ENCODE data around the gene DMD. TPM values are rescaled to one million over a fixed set of nuclear protein-coding genes. Genes with fewer than 3 reads are reported as not detected.

DMD gene
- total and polyA plus RNA-seq, 2 of the 13 experiments (the other 11 are each of a cell fraction or from before 2014, with no cell fraction given) = 17.6 to 25.9 TPM

DNA sequence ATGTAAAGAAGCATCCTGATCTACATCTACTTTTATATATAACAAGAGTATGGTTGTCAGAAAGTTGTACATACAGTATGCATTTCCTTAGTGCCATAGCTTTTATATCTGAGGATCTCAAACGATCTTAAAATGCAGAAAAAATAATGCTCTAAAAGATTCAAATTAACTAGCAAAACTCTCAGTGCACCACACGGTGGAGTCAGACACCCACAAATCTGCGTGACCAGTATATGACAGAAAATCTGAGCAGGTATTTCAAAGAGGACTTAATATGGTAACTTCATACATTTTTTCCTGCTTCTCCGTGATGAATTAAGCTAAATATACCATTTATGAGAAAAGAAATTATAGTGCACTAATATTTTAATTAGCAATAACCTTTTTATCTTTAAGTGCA, 803.0 kb downstream of the DMD start:
- no TSS peak for BruUV-seq (replicated peaks)
- ATAC-seq (no peak), FAIRE-seq (no peak), DNase-seq (ENCODE audit: low spot score) (no peak)
- Histone ChIP-seq H3K27ac (ENCODE audit: extremely low read length, insufficient read depth, low read length) (no peak overlapping the region), H3K79me2 (ENCODE audit: insufficient read depth, low read length) (no peaks in the 10 kb centered on the region), H2AFZ (ENCODE audit: low read length) (no peak overlapping the region), H3K4me3 (replicated peaks in 1 of 3; ENCODE audit: insufficient read depth in 1 of 3, low read depth in 2 of 3, low read length in 3 of 3) (no peak overlapping the region), H3K36me3 (replicated peaks in 1 of 2; ENCODE audit: control insufficient read depth in 1 of 2, insufficient read depth in 2 of 2, low read length in 2 of 2) (no peaks in the 10 kb centered on the region), H3K27me3 (ENCODE audit: control insufficient read depth in 1 of 2, insufficient read depth in 2 of 2, low read length in 2 of 2) (no peaks in the 10 kb centered on the region), H3K4me1 (ENCODE audit: insufficient read depth, low read length) (no peaks in the 10 kb centered on the region), H4K20me1 (ENCODE audit: insufficient read depth, low read length) (no peaks in the 10 kb centered on the region), H3K4me2 (ENCODE audit: low read depth, low read length) (no peak overlapping the region), H3K9ac (ENCODE audit: insufficient read depth, low read depth, low read length) (no peak overlapping the region), H3K9me3 (ENCODE audit: low read length) (no peaks in the 10 kb centered on the region)
- in situ Hi-C loops (cut with HindIII; ENCODE audit: extremely low pct_ligation_motif_present, low pct_unique_long_range_greater_than_20kb) (no loop called here), intact Hi-C loops (cut with micrococcal nuclease; ENCODE audit: unreplicated experiment) (no loop called here)
- 2% methylated on average over 4 of the region's 4 CpGs for WGBS (ENCODE audit: low lambda C conversion rate)
- TF ChIP-seq PAF1 (CRISPR knock-in tag; IDR thresholded peaks at IDR 0.05) = no peak
- peak; percentile 34 for TF ChIP-seq STAG1 (CRISPR knock-in tag; IDR thresholded peaks at IDR 0.05)
- TF ChIP-seq, protein P1, sequence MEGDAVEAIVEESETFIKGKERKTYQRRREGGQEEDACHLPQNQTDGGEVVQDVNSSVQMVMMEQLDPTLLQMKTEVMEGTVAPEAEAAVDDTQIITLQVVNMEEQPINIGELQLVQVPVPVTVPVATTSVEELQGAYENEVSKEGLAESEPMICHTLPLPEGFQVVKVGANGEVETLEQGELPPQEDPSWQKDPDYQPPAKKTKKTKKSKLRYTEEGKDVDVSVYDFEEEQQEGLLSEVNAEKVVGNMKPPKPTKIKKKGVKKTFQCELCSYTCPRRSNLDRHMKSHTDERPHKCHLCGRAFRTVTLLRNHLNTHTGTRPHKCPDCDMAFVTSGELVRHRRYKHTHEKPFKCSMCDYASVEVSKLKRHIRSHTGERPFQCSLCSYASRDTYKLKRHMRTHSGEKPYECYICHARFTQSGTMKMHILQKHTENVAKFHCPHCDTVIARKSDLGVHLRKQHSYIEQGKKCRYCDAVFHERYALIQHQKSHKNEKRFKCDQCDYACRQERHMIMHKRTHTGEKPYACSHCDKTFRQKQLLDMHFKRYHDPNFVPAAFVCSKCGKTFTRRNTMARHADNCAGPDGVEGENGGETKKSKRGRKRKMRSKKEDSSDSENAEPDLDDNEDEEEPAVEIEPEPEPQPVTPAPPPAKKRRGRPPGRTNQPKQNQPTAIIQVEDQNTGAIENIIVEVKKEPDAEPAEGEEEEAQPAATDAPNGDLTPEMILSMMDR (CRISPR knock-in tag; IDR thresholded peaks at IDR 0.05) = 0 out of 2 replicates have a peak, but pooled peaks have one; percentile 12
- ChIA-PET POLR2A (no interaction called here), CTCF (ENCODE audit: low intra/inter-chr PET ratio, low total read pairs) (no interaction called here)

DNA sequence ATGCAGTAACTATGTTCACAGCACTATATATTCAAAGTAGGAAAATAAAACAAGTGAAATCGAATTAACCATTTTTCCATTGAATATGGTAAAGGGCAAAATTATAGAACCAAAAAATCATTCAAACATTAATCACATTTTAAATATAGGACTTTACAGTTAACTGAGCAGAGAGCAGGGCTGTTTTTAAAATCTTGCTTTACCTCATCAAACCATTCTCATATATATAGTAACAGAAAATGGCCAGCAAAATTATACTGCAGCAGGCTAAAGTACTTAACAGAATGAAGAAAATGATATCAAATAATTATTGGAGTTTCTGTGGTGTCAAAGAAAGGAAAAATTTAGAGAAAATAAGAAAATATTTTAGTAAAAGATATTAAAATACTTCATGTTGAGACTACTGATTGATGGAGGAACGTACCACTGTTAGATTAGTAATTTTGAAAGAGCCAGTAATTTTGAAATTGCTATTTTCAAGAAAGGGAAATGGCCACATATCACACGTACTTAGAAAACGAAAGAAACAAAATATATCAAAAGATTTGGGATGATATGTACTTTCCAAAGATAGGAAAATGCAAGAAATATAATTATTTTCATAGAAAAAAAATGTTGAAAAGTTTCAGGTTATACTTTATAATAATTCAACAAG, 813.7 kb downstream of the DMD start:
- FAIRE-seq = no peak
- Histone ChIP-seq H3K4me3 (replicated peaks in 1 of 3; ENCODE audit: insufficient read depth in 1 of 3, low read depth in 2 of 3, low read length in 3 of 3) (no peak overlapping the region), H3K36me3 (replicated peaks in 1 of 2; ENCODE audit: control insufficient read depth in 1 of 2, insufficient read depth in 2 of 2, low read length in 2 of 2) (no peaks in the 10 kb centered on the region), H3K27ac (ENCODE audit: extremely low read length, insufficient read depth, low read length) (no peak overlapping the region), H3K9ac (ENCODE audit: insufficient read depth, low read depth, low read length) (no peak overlapping the region), H3K4me1 (ENCODE audit: insufficient read depth, low read length) (no peaks in the 10 kb centered on the region), H3K9me3 (ENCODE audit: low read length) (no peaks in the 10 kb centered on the region), H4K20me1 (ENCODE audit: insufficient read depth, low read length) (no peaks in the 10 kb centered on the region), H3K79me2 (ENCODE audit: insufficient read depth, low read length) (no peaks in the 10 kb centered on the region), H2AFZ (ENCODE audit: low read length) (no peak overlapping the region), H3K4me2 (ENCODE audit: low read depth, low read length) (no peak overlapping the region), H3K27me3 (ENCODE audit: control insufficient read depth in 1 of 2, insufficient read depth in 2 of 2, low read length in 2 of 2) (no peaks in the 10 kb centered on the region)
- ChIA-PET POLR2A (no interaction called here), CTCF (ENCODE audit: low intra/inter-chr PET ratio, low total read pairs) (no interaction called here)
- no peak for DNase-seq (ENCODE audit: low spot score)
- TF ChIP-seq, protein P2, sequence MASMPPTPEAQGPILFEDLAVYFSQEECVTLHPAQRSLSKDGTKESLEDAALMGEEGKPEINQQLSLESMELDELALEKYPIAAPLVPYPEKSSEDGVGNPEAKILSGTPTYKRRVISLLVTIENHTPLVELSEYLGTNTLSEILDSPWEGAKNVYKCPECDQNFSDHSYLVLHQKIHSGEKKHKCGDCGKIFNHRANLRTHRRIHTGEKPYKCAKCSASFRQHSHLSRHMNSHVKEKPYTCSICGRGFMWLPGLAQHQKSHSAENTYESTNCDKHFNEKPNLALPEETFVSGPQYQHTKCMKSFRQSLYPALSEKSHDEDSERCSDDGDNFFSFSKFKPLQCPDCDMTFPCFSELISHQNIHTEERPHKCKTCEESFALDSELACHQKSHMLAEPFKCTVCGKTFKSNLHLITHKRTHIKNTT (CRISPR knock-in tag; IDR thresholded peaks at IDR 0.05) = no peak
- no peak for TF ChIP-seq KLF6 (CRISPR knock-in tag; IDR thresholded peaks at IDR 0.05)
- TF ChIP-seq ZNF709 (CRISPR knock-in tag; IDR thresholded peaks at IDR 0.05) = no peak
- TF ChIP-seq ZNF569 (CRISPR knock-in tag; IDR thresholded peaks at IDR 0.05; ENCODE audit: borderline replicate concordance) = no peak
- TF ChIP-seq, protein P3, sequence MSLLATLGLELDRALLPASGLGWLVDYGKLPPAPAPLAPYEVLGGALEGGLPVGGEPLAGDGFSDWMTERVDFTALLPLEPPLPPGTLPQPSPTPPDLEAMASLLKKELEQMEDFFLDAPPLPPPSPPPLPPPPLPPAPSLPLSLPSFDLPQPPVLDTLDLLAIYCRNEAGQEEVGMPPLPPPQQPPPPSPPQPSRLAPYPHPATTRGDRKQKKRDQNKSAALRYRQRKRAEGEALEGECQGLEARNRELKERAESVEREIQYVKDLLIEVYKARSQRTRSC (CRISPR knock-in tag; IDR thresholded peaks at IDR 0.05; ENCODE audit: low read depth) = no peak
- no peak for TF ChIP-seq SKI (IDR thresholded peaks at IDR 0.05; ENCODE audit: partially characterized antibody)
- no peak for TF ChIP-seq CHCHD3 (CRISPR knock-in tag; IDR thresholded peaks at IDR 0.05)
- TF ChIP-seq MIER2 (CRISPR knock-in tag; IDR thresholded peaks at IDR 0.05) = no peak
- under 1% methylated on average over 4 of the region's 4 CpGs for WGBS (ENCODE audit: low lambda C conversion rate)
- intact Hi-C loops (cut with micrococcal nuclease; ENCODE audit: unreplicated experiment) (no loop called here), in situ Hi-C loops (cut with HindIII; ENCODE audit: extremely low pct_ligation_motif_present, low pct_unique_long_range_greater_than_20kb) (no loop called here)
- ATAC-seq = no peak
- no TSS peak for BruUV-seq (replicated peaks)

All from HepG2 (cell line).